ENCODE results near the gene APCS. TPM values are rescaled to one million over a fixed set of nuclear protein-coding genes. Genes with fewer than 3 reads are reported as not detected.

The APCS gene
- total RNA-seq, 1 donor from 2014 or later = not detected

Other genes starting within 250 kb of the APCS start
- not detected for gene OR10J4, start 155.6 kb upstream of the APCS start, total RNA-seq
- not detected for gene OR10J1, start 148.1 kb upstream of the APCS start, total RNA-seq
- not detected for gene OR10J5, start 51.8 kb upstream of the APCS start, total RNA-seq
- not detected for gene CRP, start 126.8 kb downstream of the APCS start, total RNA-seq
- gene DUSP23, start 193.1 kb downstream of the APCS start, total RNA-seq = 12.7 TPM
- gene FCRL6, start 214.5 kb downstream of the APCS start, total RNA-seq = 0.16 TPM
- 1.5 TPM for gene SLAMF8, start 239.0 kb downstream of the APCS start, total RNA-seq

All from cardiac septum (tissue), 1 donor.